NCI-H2081 (cell line): Measurements from ENCODE around the gene SPATA3.
A peak's percentile ranks its signal among the peaks of the same experiment; 100 is the strongest.

Experiments used
- DNase-seq, 2 experiments: peaks; one replicate each; lab custom pipeline; 2025; lab: John Stamatoyannopoulos, UW

SPATA3 gene

DNA sequence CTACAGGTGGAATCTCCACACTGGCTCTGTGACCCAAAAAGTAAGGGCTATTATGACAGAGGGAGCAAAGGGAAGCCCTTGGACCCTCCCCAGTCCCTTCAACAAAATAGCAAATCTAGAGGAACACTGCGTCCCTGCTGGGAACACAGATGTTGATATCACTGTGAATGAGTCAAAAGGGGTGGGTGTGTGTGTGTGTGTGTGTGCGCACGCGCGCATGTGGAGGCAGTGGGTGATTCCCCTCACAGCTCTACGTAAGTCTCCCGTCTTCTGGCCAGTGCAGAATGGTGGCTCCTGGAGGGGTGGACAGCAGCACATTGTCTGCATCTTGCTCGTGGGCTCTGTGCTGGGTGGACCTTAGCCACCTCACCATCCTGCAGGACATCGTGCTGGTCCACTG lies 33.6 kb downstream of the SPATA3 start:
- DNase-seq = no peak

DNA sequence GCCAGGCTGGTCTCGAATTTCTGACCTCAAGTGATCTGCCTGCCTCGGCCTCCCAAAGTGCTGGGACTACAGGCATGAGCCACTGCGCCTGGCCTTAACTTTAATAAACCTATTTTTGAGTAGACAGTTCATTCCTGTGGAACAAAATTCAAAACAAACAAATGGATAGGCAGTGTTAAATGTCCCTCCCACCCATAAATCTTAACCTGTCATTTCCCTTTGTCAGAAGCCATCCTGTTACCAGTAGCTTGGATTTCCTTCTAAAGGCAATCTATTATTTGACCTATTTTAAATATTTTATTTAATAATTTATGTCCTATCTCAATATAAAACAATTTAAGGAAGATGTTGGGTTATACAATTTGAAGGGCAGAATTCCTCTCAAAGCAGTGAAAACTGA lies 34.8 kb downstream of the SPATA3 start:
- no peak for DNase-seq

DNA sequence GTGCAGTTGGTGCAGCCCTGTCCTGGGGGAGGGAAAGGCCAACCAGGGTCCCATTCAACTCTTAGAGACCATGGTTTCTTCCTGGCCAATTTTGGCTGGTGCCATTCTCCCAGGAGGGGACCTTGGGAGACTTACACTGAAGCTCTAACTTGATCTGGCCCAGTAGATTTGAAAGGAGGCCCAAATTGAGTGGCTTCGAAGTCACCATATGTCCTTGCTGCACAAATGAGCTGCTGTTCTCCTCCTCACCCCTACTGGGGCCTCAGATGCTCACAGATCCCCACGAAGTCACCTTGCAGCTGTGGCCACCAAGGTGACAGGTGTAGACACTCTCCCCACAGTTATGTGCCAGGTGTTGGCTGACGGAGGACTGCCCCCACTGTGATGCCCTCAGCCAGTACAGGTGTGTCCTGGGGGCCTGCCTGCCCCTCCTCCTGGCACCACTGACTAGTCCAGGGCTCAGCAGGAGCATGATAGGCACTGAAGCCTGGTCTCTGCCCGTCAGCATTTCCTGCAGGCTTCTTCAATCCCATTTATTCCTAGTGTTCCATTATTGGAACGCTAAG lies 36.7 kb downstream of the SPATA3 start:
- DNase-seq = no peak

DNA sequence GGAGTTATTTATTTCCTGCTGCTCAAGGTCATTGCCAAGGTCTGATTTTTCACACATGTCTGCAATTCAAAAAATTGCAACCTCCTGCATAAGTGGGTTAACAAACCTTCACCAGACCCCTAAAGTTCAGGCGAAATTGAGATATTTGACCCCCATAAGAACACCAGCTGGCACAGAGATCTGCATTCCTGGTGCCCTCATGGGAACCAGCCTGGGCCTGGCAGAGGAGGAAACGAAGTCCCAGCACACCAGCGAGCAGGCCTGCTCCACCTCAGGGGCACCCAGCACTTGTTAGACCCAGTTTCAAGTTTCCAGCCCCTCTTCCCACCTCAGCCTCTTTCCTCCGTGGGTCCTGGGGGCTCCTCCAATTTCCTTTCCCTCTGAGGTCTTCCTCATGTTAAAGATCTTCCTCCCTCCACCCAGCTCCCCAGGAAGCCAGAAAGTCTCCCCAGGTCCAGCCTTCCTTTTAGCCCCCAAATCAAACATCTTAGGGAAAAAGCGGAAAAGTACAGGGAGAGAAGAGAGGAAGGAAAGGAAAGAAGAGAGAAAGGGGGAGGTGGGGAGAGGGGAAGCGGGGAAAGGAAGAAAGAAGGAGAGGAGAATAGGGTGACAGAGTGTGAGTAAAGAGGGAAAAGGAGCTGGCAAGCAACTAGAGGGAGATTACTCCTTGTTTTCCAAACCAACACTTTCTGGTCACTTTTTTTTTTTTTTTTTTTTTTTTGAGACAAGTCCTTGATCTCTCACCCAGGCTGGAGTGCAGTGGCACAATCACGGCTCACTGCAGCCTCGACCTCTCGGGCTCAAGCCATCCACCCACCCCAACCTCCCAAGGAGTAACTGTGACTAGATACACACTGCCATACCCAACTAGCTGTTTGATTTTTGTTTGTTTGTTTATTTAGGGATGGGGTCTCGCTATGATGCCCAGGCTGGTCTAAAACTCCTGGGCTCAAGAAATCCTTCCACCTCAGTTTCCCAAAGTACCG lies 37.5 kb downstream of the SPATA3 start:
- no peak for DNase-seq

- no peak for DNase-seq
These were observed 38.5 kb downstream of the SPATA3 start for GRCh38 chr2:231034291-231034882.

- no peak for DNase-seq
These were observed 40.2 kb downstream of the SPATA3 start for GRCh38 chr2:231036131-231036530.

DNA sequence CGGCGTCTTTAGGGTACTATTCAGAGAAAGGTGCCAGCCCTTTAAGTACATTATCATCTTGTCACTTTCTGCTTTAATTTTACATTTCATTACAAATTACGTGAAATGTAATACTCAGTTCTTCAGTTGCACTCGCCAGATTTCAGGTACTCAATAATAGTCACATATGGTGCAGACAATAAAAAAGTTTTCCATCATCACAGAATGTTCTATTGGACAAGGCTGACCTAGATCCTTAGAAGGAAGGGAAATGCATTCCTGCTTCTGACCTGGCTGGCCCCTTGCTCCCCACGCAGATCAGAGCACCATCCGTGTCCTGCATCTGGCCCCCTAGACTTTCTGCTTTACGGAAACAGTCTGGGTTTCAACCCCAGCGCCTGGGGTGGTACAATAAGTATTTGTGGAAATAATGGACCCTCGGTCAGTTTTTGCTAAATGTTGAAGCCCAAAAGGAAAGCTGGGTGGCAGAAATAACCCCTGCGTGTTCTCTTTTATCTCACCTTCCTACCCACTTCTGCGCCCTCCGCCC lies 40.7 kb downstream of the SPATA3 start:
- DNase-seq = no peak

GRCh38 chr2:231037202-231037730 lies 41.3 kb downstream of the SPATA3 start, which contains the start of gene C2orf72:
C2orf72 (plus strand) TSS chr2:231037523; CDS start chr2:231037566, 43 bp downstream.
- DNase-seq = peak in 1 of 2 experiments; percentile 39

GRCh38 chr2:231037731-231038482 lies 42.0 kb downstream of the SPATA3 start:
- no peak for DNase-seq

DNA sequence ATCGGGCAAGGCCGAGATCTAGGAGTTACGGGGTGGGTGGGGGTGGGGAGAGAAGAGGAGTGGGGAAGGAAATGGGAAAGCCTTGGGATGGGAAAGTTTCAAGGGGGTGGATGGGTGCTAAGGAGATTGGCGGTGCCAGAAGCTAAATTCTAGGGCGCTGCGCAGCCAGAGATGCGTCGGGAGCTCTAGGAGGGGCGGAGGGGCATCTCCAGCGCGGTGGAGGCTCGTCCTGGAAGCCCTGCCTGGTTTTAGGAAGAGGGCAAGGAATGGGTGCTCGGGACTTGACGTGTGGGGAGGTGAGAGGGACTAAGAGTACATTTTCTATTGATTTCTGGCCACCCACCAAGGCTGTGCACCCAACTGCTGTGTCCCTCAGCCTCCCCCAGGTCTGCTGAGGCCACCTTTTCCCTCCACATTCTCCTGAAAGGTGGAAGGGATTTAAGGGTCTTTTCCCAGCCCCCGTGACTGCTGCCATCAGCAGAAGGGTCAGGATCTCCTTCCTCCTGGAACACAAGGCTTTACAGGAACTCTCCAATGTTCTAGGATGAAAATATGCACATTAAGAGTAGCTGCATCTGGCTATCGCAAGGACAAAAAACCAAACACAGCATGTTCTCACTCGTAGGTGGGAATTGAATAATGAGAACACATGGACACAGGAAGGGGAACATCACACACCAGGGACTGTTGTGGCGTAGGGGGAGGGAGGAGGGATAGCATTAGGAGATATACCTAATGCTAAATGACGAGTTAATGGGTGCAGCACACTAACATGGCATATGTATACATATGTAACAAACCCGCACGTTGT lies 42.8 kb downstream of the SPATA3 start:
- no peak for DNase-seq

- no peak for DNase-seq
These were observed 43.4 kb downstream of the SPATA3 start for GRCh38 chr2:231039294-231039664.

GRCh38 chr2:231039821-231040364 lies 44.0 kb downstream of the SPATA3 start:
- no peak for DNase-seq

GRCh38 chr2:231041061-231041689 lies 45.3 kb downstream of the SPATA3 start:
- no peak for DNase-seq

- DNase-seq = no peak
These were observed 47.9 kb downstream of the SPATA3 start for GRCh38 chr2:231043796-231044195.

DNA sequence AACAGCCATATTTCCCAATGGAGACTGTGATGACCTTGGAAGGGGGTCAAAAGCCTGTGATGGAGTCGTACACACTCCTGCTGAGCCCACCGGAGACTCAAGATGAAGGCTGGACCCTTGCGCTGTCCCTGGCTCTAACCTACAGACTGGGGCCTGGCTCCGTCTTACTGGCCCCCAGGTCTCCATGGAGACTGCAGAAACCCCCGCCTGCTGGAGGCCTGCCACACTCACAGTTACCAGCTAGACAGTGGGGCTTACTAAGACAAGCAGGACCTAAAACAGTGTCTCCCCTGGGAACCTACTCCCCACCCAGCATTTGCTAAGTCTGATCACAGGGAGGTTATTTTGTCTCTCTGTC lies 51.0 kb downstream of the SPATA3 start:
- no peak for DNase-seq

DNA sequence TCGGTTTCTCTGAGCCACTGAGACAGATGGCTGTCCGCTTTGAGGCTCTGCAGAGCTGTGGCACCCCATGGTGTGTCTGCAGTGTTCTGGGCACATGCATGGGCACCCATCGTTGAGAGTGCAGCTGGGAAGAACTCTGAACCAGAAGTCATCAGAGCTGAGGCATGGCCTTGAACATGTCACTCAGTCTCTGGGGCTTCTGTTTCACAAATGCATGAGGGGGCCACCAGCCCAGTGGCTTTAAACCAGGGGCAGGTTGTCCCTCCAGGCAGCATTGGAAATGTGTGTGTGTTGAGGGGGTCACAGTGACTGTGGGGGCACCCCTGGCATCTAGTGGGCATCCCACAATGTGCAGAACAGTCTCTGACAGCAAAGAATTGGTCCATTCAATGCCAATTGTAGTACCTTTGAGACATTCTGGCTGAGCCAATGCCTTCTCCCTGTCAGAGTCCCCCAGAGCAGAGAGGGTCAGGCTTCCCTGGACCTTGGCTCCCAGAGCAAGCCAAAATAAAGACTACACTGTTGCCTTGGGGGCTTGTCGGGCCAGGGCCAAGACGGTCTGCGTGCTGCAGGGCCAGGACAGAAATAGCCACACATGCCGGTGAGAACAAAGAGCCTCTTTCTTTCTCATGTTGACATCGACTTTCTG lies 51.5 kb downstream of the SPATA3 start:
- DNase-seq = no peak

- DNase-seq = no peak
These were observed 52.3 kb downstream of the SPATA3 start for GRCh38 chr2:231047923-231048915.

GRCh38 chr2:231049286-231050017 lies 53.5 kb downstream of the SPATA3 start:
- no peak for DNase-seq
